Neural cell (in vitro differentiated cells): ENCODE results near the gene PAQR9. TPM values are rescaled to one million over a fixed set of nuclear protein-coding genes. Genes with fewer than 3 reads are reported as not detected.

Experiments used
- H2AFZ ChIP-seq: fragments of 200-600, 300-800 bp; sonication (generic), shearing (Covaris generic); 2 replicates; pipeline ENCODE4 v1.6.0; 2014; ENCODE audit warnings: low read depth, mild to moderate bottlenecking, antibody characterized with exemption, low read length, moderate library complexity
- H3F3A ChIP-seq: fragments of 200-600 bp; shearing (Covaris generic); 2 replicates; pipeline ENCODE4 v1.6.1; 2016; ENCODE audit warnings: mild to moderate bottlenecking, moderate library complexity, mixed read lengths, antibody characterized with exemption, low read length; ENCODE audit not compliant: insufficient read depth, poor library complexity, severe bottlenecking
- H3K27ac ChIP-seq: fragments of 200-600, 300-800 bp; sonication (generic), shearing (Covaris generic); 2 replicates; pipeline ENCODE4 v1.5.1; 2014; ENCODE audit warnings: mild to moderate bottlenecking, low read length, moderate library complexity
- H3K27me3 ChIP-seq: fragments of 300-800, 200-600 bp; sonication (generic), shearing (Covaris generic); 2 replicates; pipeline ENCODE4 v1.6.0; 2014; ENCODE audit warnings: mild to moderate bottlenecking, low read depth, low read length, moderate library complexity; ENCODE audit not compliant: insufficient read depth
- H3K36me3 ChIP-seq: fragments of 300-800, 200-600 bp; sonication (generic), shearing (Covaris generic); 2 replicates; pipeline ENCODE4 v1.5.1; 2014; ENCODE audit warnings: mild to moderate bottlenecking, antibody characterized with exemption, low read length, moderate library complexity; ENCODE audit not compliant: insufficient read depth
- H3K4me2 ChIP-seq: fragments of 300-800, 200-600 bp; sonication (generic), shearing (Covaris generic); 2 replicates; pipeline ENCODE4 v1.6.0; 2014; ENCODE audit warnings: mild to moderate bottlenecking, low read length
- H3K4me3 ChIP-seq: fragments of 300-800, 200-600 bp; sonication (generic), shearing (Covaris generic); 2 replicates; pipeline ENCODE4 v1.5.1; 2014; ENCODE audit warnings: mild to moderate bottlenecking, low read length, moderate library complexity
- H3K79me2 ChIP-seq: fragments of 200-600 bp; shearing (Covaris generic); replicated peaks from 2 replicates; pipeline ENCODE4 v1.6.0; 2014; ENCODE audit warnings: mild to moderate bottlenecking, low read length, moderate library complexity; ENCODE audit not compliant: insufficient read depth
- H3K9ac ChIP-seq: fragments of 300-800, 200-600 bp; sonication (generic), shearing (Covaris generic); 2 replicates; pipeline ENCODE4 v1.6.1; 2016; ENCODE audit warnings: mild to moderate bottlenecking, low read length, mixed read lengths
- H3K9me2 ChIP-seq: fragments of 200-600 bp; shearing (Covaris generic); 2 replicates; pipeline ENCODE4 v1.6.1; 2016; ENCODE audit warnings: mild to moderate bottlenecking, low read length, mixed read lengths; ENCODE audit not compliant: insufficient read depth
- H3K9me3 ChIP-seq: fragments of 200-600, 300-800 bp; sonication (generic), shearing (Covaris generic); 2 replicates; pipeline ENCODE4 v1.6.1; 2016; ENCODE audit warnings: mild to moderate bottlenecking, mixed run types, low read length, moderate library complexity, mixed read lengths
- H4K20me1 ChIP-seq: fragments of 200-600 bp; shearing (Covaris generic); 2 replicates; pipeline ENCODE4 v1.6.1; 2016; ENCODE audit warnings: mild to moderate bottlenecking, mixed run types; ENCODE audit not compliant: insufficient read depth
- CTCF ChIP-seq: fragments of 450-650 bp; IDR thresholded peaks from 2 replicates; pipeline ENCODE4 v1.5.1; 2014; ENCODE audit warnings: antibody characterized with exemption, mild to moderate bottlenecking, moderate library complexity; ENCODE audit not compliant: poor library complexity, severe bottlenecking
- EP300 ChIP-seq: fragments of 450-650 bp; conservative IDR thresholded peaks from 2 replicates; pipeline ENCODE4 v1.6.1; 2014; ENCODE audit warnings: antibody characterized with exemption, mild to moderate bottlenecking, moderate library complexity; ENCODE audit not compliant: poor library complexity, severe bottlenecking
- EZH2 ChIP-seq: fragments of 200-600, 300-800 bp; shearing (Covaris generic), sonication (generic); IDR thresholded peaks from 2 replicates; pipeline ENCODE4 v1.6.1; 2014; ENCODE audit warnings: antibody characterized with exemption, low read length, borderline replicate concordance, mild to moderate bottlenecking; ENCODE audit not compliant: insufficient read depth, poor library complexity, severe bottlenecking
- MXI1 ChIP-seq: fragments of 450-650 bp; conservative IDR thresholded peaks from 2 replicates; pipeline ENCODE4 v1.6.1; 2014; ENCODE audit warnings: antibody characterized with exemption, mild to moderate bottlenecking; ENCODE audit not compliant: poor library complexity, severe bottlenecking
- POLR2AphosphoS5 ChIP-seq: IDR thresholded peaks from 2 replicates; pipeline ENCODE4 v1.6.1; 2012
- RAD21 ChIP-seq: fragments of 450-650 bp; conservative IDR thresholded peaks from 2 replicates; pipeline ENCODE4 v1.6.1; 2014; ENCODE audit warnings: antibody characterized with exemption, mild to moderate bottlenecking, moderate library complexity
- REST ChIP-seq: IDR thresholded peaks from 2 replicates; pipeline ENCODE4 v1.6.1; 2012; ENCODE audit warnings: borderline replicate concordance
- SMC3 ChIP-seq: fragments of 450-650 bp; conservative IDR thresholded peaks from 2 replicates; pipeline ENCODE4 v1.6.1; 2014; ENCODE audit warnings: antibody characterized with exemption, mild to moderate bottlenecking, moderate library complexity; ENCODE audit not compliant: poor library complexity
- TAF1 ChIP-seq: IDR thresholded peaks from 2 replicates; pipeline ENCODE4 v1.6.1; 2012; ENCODE audit warnings: low read depth
- polyA plus RNA-seq: library from polyadenylated mRNA; depleted of rRNA; stranded (reverse); fragments of >200 nt; gene quantifications from 2 replicates; pipeline ENCODE4 v1.2.3, GENCODE V29; 2014

The PAQR9 gene
- polyA plus RNA-seq, 1 donor from 2014 or later, result 0.24 TPM

- H3K4me2 ChIP-seq, result no peak overlapping the region
- H3K27me3 ChIP-seq, result no peaks in the 10 kb centered on the region
- H3K79me2 ChIP-seq, result no peaks in the 10 kb centered on the region
- no peaks in the 10 kb centered on the region for H3K36me3 ChIP-seq
- TF ChIP-seq REST, result no peak
- TF ChIP-seq TAF1, result no peak
- TF ChIP-seq SMC3, result no peak
- TF ChIP-seq EP300, result no peak
- TF ChIP-seq POLR2AphosphoS5, result no peak
- TF ChIP-seq RAD21, result no peak
- no peak for TF ChIP-seq CTCF
- TF ChIP-seq MXI1, result no peak
- TF ChIP-seq EZH2, result no peak
- no peaks in the 10 kb centered on the region for H3K9me3 ChIP-seq
- peak overlapping the region; percentile 86 for H3K4me3 ChIP-seq
- H3K9ac ChIP-seq, result no peak overlapping the region
- no peaks in the 10 kb centered on the region for H3K9me2 ChIP-seq
- no peak overlapping the region for H3K27ac ChIP-seq
- H3F3A ChIP-seq, result no peaks in the 10 kb centered on the region
- H2AFZ ChIP-seq, result no peak overlapping the region
- H4K20me1 ChIP-seq, result no peaks in the 10 kb centered on the region
Observed at GRCh38 chr3:142961539-142961938, 1.9 kb downstream of the PAQR9 start.

- H3K9me2 ChIP-seq, result no peaks in the 10 kb centered on the region
- H4K20me1 ChIP-seq, result no peaks in the 10 kb centered on the region
- TF ChIP-seq EP300, result no peak
- no peak for TF ChIP-seq RAD21
- TF ChIP-seq SMC3, result no peak
- no peak for TF ChIP-seq REST
- no peak for TF ChIP-seq EZH2
- TF ChIP-seq MXI1, result no peak
- TF ChIP-seq CTCF, result no peak
- no peak for TF ChIP-seq TAF1
- no peak for TF ChIP-seq POLR2AphosphoS5
- no peaks in the 10 kb centered on the region for H3F3A ChIP-seq
- no peak overlapping the region for H2AFZ ChIP-seq
- no peak overlapping the region for H3K9ac ChIP-seq
- H3K36me3 ChIP-seq, result no peaks in the 10 kb centered on the region
- no peaks in the 10 kb centered on the region for H3K27me3 ChIP-seq
- H3K4me2 ChIP-seq, result no peak overlapping the region
- H3K9me3 ChIP-seq, result no peaks in the 10 kb centered on the region
- H3K27ac ChIP-seq, result no peak overlapping the region
- H3K79me2 ChIP-seq, result no peaks in the 10 kb centered on the region
- no peak overlapping the region for H3K4me3 ChIP-seq
Observed at GRCh38 chr3:142960322-142960850, 3.1 kb downstream of the PAQR9 start.
